HG03521 (cell line): Measurements from ENCODE around the gene SLC2A13.
"Not testable (repeated sequence)": the region's sequence is repeated elsewhere in the genome, so short reads cannot be mapped to it uniquely, and the experiment has no call there.

Source experiments
- ATAC-seq: cut with Tn5 transposase; IDR thresholded peaks from one replicate; pipeline ENCODE4 v1.9.1; 2021; ENCODE audit warnings: mild to moderate bottlenecking, moderate library complexity; ENCODE audit not compliant: unreplicated experiment

The SLC2A13 gene

GRCh38 chr12:39883411-39883810 lies 222.5 kb downstream of the SLC2A13 start:
- ATAC-seq: no peak

GRCh38 chr12:39878753-39879152 lies 227.1 kb downstream of the SLC2A13 start:
- no peak for ATAC-seq

GRCh38 chr12:39875721-39876120 lies 230.2 kb downstream of the SLC2A13 start:
- ATAC-seq: no peak

- ATAC-seq: no peak
Observed at GRCh38 chr12:39874785-39875184, 231.1 kb downstream of the SLC2A13 start.

GRCh38 chr12:39873065-39873464 lies 232.8 kb downstream of the SLC2A13 start:
- no peak for ATAC-seq

GRCh38 chr12:39872425-39872824 lies 233.5 kb downstream of the SLC2A13 start:
- ATAC-seq: no peak

GRCh38 chr12:39868328-39868725 lies 237.6 kb downstream of the SLC2A13 start:
- ATAC-seq: no peak

- ATAC-seq: no peak
Observed at GRCh38 chr12:39867631-39868327, 238.1 kb downstream of the SLC2A13 start.

- no peak for ATAC-seq
Observed at GRCh38 chr12:39866135-39866534, 239.7 kb downstream of the SLC2A13 start.

GRCh38 chr12:39860695-39861094 lies 245.2 kb downstream of the SLC2A13 start:
- ATAC-seq: no peak

- no peak for ATAC-seq
Observed at GRCh38 chr12:39853003-39853402, 252.9 kb downstream of the SLC2A13 start.

- ATAC-seq: no peak
Observed at GRCh38 chr12:39852346-39852745, 253.5 kb downstream of the SLC2A13 start.

- not testable (repeated sequence) for ATAC-seq
Observed at GRCh38 chr12:39848218-39848617, 257.7 kb downstream of the SLC2A13 start.

GRCh38 chr12:39846971-39847650 lies 258.8 kb downstream of the SLC2A13 start:
- ATAC-seq: no peak

GRCh38 chr12:39846304-39846703 lies 259.6 kb downstream of the SLC2A13 start:
- no peak for ATAC-seq

GRCh38 chr12:39840422-39840821 lies 265.5 kb downstream of the SLC2A13 start:
- no peak for ATAC-seq

- ATAC-seq: no peak
Observed at GRCh38 chr12:39839072-39839471, 266.8 kb downstream of the SLC2A13 start.

GRCh38 chr12:39835517-39836489 lies 270.1 kb downstream of the SLC2A13 start:
- ATAC-seq: peak; percentile 65

GRCh38 chr12:39831587-39832315 lies 274.1 kb downstream of the SLC2A13 start:
- no peak for ATAC-seq

- no peak for ATAC-seq
Observed at GRCh38 chr12:39830852-39831520, 274.9 kb downstream of the SLC2A13 start.
